ENCODE data around the gene NPPC. TPM values are rescaled to one million over a fixed set of nuclear protein-coding genes. Genes with fewer than 3 reads are reported as not detected.

Gene NPPC
- total RNA-seq, 4 donors from 2014 or later: not detected

DNA sequence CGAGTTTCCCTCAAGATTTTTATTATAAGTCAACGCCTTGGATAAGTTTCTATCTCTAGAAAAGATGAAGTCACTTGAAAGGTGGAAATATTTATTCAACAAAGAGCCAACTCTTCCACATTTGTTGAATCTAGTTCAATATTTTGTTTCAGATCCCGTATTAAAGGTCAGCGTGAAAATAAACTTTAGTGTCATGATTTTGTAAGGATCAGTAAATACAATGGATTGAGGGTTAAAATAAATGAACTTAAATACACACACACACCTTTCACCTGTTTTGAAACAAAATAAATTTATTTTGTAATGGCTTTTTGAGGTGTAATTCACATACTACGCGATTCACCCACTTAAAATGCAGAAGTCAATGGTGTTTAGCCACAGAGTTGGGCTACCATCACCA, 16.0 kb upstream of the NPPC start:
- TF ChIP-seq POLR2AphosphoS5 (IDR thresholded peaks at IDR 0.05) (no peak), EP300 (IDR thresholded peaks at IDR 0.05) (no peak), POLR2A (IDR thresholded peaks at IDR 0.05) (no peak)
- TF ChIP-seq, protein P1, sequence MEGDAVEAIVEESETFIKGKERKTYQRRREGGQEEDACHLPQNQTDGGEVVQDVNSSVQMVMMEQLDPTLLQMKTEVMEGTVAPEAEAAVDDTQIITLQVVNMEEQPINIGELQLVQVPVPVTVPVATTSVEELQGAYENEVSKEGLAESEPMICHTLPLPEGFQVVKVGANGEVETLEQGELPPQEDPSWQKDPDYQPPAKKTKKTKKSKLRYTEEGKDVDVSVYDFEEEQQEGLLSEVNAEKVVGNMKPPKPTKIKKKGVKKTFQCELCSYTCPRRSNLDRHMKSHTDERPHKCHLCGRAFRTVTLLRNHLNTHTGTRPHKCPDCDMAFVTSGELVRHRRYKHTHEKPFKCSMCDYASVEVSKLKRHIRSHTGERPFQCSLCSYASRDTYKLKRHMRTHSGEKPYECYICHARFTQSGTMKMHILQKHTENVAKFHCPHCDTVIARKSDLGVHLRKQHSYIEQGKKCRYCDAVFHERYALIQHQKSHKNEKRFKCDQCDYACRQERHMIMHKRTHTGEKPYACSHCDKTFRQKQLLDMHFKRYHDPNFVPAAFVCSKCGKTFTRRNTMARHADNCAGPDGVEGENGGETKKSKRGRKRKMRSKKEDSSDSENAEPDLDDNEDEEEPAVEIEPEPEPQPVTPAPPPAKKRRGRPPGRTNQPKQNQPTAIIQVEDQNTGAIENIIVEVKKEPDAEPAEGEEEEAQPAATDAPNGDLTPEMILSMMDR (IDR thresholded peaks at IDR 0.05): no peak
- Histone ChIP-seq H3K4me1 (no peaks in the 10 kb centered on the region), H3K9me3 (no peaks in the 10 kb centered on the region), H3K4me3 (no peak overlapping the region), H3K36me3 (no peaks in the 10 kb centered on the region), H3K27ac (no peak overlapping the region), H3K27me3 (no peaks in the 10 kb centered on the region)
- no peak for DNase-seq (ENCODE audit: low spot score in 2 of 2)
- 90% methylated on average over 6 of the region's 6 CpGs for WGBS

DNA sequence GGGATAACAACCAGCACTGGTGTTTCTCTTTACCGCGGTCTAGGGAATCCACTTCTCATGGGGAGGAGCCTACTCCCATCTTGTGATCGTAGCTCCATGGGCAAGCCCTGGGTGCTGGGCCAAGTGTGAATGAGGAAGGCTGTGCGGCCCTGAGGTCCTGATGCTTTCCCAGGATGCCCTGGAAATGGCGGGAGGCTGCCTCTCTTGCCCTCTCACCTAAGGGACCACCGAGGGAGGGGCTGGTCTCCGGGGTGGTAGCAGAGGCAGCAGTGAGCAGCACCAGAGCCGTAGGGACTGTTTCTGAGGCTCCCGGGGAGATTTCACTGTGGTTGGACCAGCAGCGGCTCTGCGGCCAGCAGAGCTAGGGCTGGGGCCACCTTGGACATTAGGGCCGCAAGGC, 15.5 kb upstream of the NPPC start:
- H3K36me3 ChIP-seq: no peaks in the 10 kb centered on the region
- H3K9me3 ChIP-seq: no peaks in the 10 kb centered on the region
- no peaks in the 10 kb centered on the region for H3K27me3 ChIP-seq
- WGBS: 93% methylated on average over 12 of the region's 12 CpGs
- no peaks in the 10 kb centered on the region for H3K4me1 ChIP-seq
- no peak overlapping the region for H3K27ac ChIP-seq
- DNase-seq (ENCODE audit: low spot score in 2 of 2): peak in 1 of 2 donors; percentile 53
- H3K4me3 ChIP-seq: no peak overlapping the region
- TF ChIP-seq POLR2AphosphoS5 (IDR thresholded peaks at IDR 0.05): no peak

DNA sequence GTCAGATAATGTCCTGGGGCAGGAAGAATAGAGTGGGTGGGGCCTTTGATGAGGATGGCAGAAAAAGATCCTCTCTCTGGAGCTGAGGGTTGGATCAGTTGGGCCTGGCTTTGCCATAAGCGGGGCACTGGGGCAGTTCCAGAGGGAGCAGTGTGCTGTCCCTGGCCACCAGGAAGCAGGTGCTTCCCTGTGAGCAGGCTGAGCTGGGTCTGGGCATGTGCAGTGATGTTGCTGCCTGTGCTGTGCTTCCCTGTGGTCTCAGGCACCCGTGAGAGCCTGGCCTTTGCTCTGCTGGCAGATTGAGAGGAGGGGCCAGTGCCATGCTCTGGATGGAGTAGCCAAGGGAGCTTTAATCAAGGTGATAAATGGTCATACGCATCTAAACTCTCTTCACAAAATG, 14.6 kb upstream of the NPPC start:
- Histone ChIP-seq H3K9me3 (no peaks in the 10 kb centered on the region), H3K27me3 (no peaks in the 10 kb centered on the region), H3K4me3 (no peak overlapping the region), H3K27ac (no peak overlapping the region), H3K4me1 (no peaks in the 10 kb centered on the region), H3K36me3 (no peaks in the 10 kb centered on the region)
- WGBS: 56% methylated on average over 2 of the region's 3 CpGs
- DNase-seq (ENCODE audit: low spot score in 2 of 2): peak in 1 of 2 donors; percentile 59
- TF ChIP-seq POLR2A (IDR thresholded peaks at IDR 0.05): no peak
- TF ChIP-seq POLR2AphosphoS5 (IDR thresholded peaks at IDR 0.05): no peak
- TF ChIP-seq EP300 (IDR thresholded peaks at IDR 0.05): no peak
- TF ChIP-seq, protein P1 (IDR thresholded peaks at IDR 0.05): no peak

DNA sequence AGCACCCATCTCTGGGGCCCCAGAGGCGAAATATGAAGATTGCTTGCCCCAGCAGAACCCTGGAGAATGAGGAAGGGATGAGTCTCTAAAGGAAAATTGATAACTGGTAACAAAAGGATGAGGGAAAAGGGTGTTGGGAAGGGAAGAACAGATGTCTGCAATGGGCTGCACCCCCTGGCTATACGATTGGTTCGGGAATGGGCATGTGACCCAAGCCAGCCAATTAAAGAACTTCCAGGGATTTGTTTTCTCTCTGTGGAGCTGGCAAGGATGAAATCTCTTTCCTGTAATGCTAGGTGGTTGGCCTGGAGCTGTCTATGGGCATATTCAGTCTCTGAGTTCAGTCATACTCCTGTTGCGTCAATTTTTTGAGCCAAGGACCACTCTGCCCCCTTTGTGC, 12.8 kb upstream of the NPPC start:
- Histone ChIP-seq H3K4me3 (no peak overlapping the region), H3K36me3 (no peaks in the 10 kb centered on the region), H3K4me1 (no peaks in the 10 kb centered on the region), H3K27me3 (no peaks in the 10 kb centered on the region), H3K9me3 (no peaks in the 10 kb centered on the region), H3K27ac (no peak overlapping the region)
- 92% methylated on average over 4 of the region's 4 CpGs for WGBS
- TF ChIP-seq POLR2AphosphoS5 (IDR thresholded peaks at IDR 0.05) (no peak), POLR2A (IDR thresholded peaks at IDR 0.05) (no peak), EP300 (IDR thresholded peaks at IDR 0.05) (no peak)
- TF ChIP-seq, protein P1 (IDR thresholded peaks at IDR 0.05): no peak
- DNase-seq (ENCODE audit: low spot score in 2 of 2): peak in 1 of 2 donors; percentile 26

DNA sequence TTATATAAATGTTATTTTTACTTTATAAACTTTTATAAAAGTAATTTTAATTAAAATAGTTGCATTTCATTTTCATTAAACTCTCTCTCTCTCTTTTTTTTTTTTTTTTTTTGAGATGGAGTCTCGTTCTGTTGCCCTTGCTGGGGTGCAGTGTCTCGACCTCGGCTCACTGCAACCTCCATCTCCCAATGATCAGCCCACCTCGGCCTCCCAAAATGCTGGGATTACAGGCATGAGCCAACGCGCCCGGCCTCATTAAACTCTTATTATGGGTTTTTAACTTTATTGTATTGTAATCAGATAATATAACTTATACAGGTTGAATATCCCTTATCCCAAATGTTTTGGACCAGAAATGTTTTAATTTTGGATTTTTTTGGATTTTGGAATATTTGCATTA, 10.9 kb upstream of the NPPC start:
- peak in 1 of 2 donors; percentile 58 for DNase-seq (ENCODE audit: low spot score in 2 of 2)
- TF ChIP-seq POLR2A (IDR thresholded peaks at IDR 0.05): no peak
- no peak for TF ChIP-seq EP300 (IDR thresholded peaks at IDR 0.05)
- TF ChIP-seq POLR2AphosphoS5 (IDR thresholded peaks at IDR 0.05): no peak
- TF ChIP-seq, protein P1 (IDR thresholded peaks at IDR 0.05): no peak
- Histone ChIP-seq H3K27me3 (no peaks in the 10 kb centered on the region), H3K36me3 (no peaks in the 10 kb centered on the region), H3K27ac (no peak overlapping the region), H3K4me1 (no peaks in the 10 kb centered on the region), H3K4me3 (no peak overlapping the region), H3K9me3 (no peaks in the 10 kb centered on the region)
- 90% methylated on average over 7 of the region's 7 CpGs for WGBS

DNA sequence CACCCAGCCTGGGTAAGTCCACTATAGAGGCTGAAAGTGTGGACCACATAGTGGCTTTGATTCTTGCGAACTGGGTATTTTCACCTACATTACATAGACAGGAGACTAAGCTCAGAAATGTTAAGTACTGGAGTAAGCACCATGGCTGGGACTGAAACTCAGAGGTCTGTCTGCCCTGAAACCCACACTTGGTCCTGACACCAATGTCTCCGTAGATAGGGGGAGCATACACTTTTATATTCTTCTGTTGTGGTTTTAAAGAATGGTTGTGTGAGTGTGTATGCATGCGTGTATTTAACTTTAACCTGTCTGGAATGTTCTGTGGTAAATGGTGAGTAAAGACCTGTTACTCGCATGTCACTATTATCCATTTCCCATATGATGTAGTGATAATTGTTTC, 10.3 kb upstream of the NPPC start:
- WGBS: 78% methylated on average over 4 of the region's 4 CpGs
- DNase-seq (ENCODE audit: low spot score in 2 of 2): no peak
- Histone ChIP-seq H3K4me1 (no peaks in the 10 kb centered on the region), H3K27me3 (no peaks in the 10 kb centered on the region), H3K36me3 (no peaks in the 10 kb centered on the region), H3K9me3 (no peaks in the 10 kb centered on the region), H3K4me3 (no peak overlapping the region), H3K27ac (no peak overlapping the region)
- TF ChIP-seq, protein P1 (IDR thresholded peaks at IDR 0.05): no peak
- TF ChIP-seq EP300 (IDR thresholded peaks at IDR 0.05): no peak
- TF ChIP-seq POLR2A (IDR thresholded peaks at IDR 0.05): no peak
- no peak for TF ChIP-seq POLR2AphosphoS5 (IDR thresholded peaks at IDR 0.05)
